Fibroblast of lung (primary cell): ENCODE results near the gene LTV1.
"Not testable (repeated sequence)": the region's sequence is repeated elsewhere in the genome, so short reads cannot be mapped to it uniquely, and the experiment has no call there.

ENCODE experiments used
- CTCF ChIP-seq, 2 donors: IDR thresholded peaks in 1 of 2; conservative IDR thresholded peaks in 1 of 2; 1 replicate in 1 of 2; 2 replicates in 1 of 2; pipeline ENCODE4 v1.5.1; 2011 to 2012; ENCODE audit warnings: low read length in 2 of 2, control low read depth in 1 of 2, inconsistent platforms in 1 of 2, low read depth in 1 of 2, mild to moderate bottlenecking in 1 of 2
- EZH2 ChIP-seq: IDR thresholded peaks from 2 replicates; pipeline ENCODE4 v1.5.1; 2012; ENCODE audit warnings: low read length, control low read depth, mild to moderate bottlenecking; ENCODE audit errors: missing control alignments

GRCh38 chr6:143798487-143798886 lies 44.7 kb upstream of the LTV1 start:
- not testable (repeated sequence) for TF ChIP-seq EZH2; CTCF (conservative IDR thresholded peaks at IDR 0.05 in 1 of 2, IDR thresholded peaks at IDR 0.05 in 1 of 2; ENCODE audit: low read depth in 1 of 2, low read length in 2 of 2)
